ENCODE results near the gene ZNF277. TPM values are rescaled to one million over a fixed set of nuclear protein-coding genes. Genes with fewer than 3 reads are reported as not detected.

ZNF277 gene
- total RNA-seq, 6 donors from 2014 or later: 20.8 to 63.1 (median 34.8) TPM

GRCh38 chr7:112341464-112341863 is 135.0 kb downstream of the ZNF277 start:
- peaks cover 0 to 73% (median 20%) of the 10 kb centered on the region in 4 donors for H3K36me3 ChIP-seq
- DNase-seq (no peak), ATAC-seq (ENCODE audit: low FRiP score in 2 of 2) (no peak)
- TF ChIP-seq EP300 (IDR thresholded peaks at IDR 0.05) (no peak), POLR2A (IDR thresholded peaks at IDR 0.05) (no peak)
- TF ChIP-seq, protein P1, sequence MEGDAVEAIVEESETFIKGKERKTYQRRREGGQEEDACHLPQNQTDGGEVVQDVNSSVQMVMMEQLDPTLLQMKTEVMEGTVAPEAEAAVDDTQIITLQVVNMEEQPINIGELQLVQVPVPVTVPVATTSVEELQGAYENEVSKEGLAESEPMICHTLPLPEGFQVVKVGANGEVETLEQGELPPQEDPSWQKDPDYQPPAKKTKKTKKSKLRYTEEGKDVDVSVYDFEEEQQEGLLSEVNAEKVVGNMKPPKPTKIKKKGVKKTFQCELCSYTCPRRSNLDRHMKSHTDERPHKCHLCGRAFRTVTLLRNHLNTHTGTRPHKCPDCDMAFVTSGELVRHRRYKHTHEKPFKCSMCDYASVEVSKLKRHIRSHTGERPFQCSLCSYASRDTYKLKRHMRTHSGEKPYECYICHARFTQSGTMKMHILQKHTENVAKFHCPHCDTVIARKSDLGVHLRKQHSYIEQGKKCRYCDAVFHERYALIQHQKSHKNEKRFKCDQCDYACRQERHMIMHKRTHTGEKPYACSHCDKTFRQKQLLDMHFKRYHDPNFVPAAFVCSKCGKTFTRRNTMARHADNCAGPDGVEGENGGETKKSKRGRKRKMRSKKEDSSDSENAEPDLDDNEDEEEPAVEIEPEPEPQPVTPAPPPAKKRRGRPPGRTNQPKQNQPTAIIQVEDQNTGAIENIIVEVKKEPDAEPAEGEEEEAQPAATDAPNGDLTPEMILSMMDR (IDR thresholded peaks at IDR 0.05): no peak
- no peaks in the 10 kb centered on the region for H3K9me3 ChIP-seq
- no peak overlapping the region for H3K4me3 ChIP-seq
- peaks cover 0 to 4% (median 0%) of the 10 kb centered on the region in 4 donors for H3K4me1 ChIP-seq
- H3K27ac ChIP-seq: no peak overlapping the region
- 75 to 77% methylated on average over 2 of the region's 2 CpGs for WGBS, 2 donors
- H3K27me3 ChIP-seq: no peaks in the 10 kb centered on the region

- no peak for TF ChIP-seq POLR2AphosphoS5 (IDR thresholded peaks at IDR 0.05)
- no peak for TF ChIP-seq POLR2A (IDR thresholded peaks at IDR 0.05)
- TF ChIP-seq, protein P1 (IDR thresholded peaks at IDR 0.05): no peak
- no peak for TF ChIP-seq EP300 (IDR thresholded peaks at IDR 0.05)
- Histone ChIP-seq H3K36me3 (peaks cover 0 to 35% (median 6%) of the 10 kb centered on the region in 4 donors), H3K4me1 (peaks cover 0 to 3% (median 1%) of the 10 kb centered on the region in 4 donors), H3K9me3 (no peaks in the 10 kb centered on the region), H3K4me3 (no peak overlapping the region), H3K27me3 (no peaks in the 10 kb centered on the region), H3K27ac (no peak overlapping the region)
- WGBS, 2 donors: 81 to 82% methylated on average over 4 of the region's 4 CpGs
- ATAC-seq (ENCODE audit: low FRiP score in 2 of 2) (no peak), DNase-seq (no peak)
These were observed 140.0 kb downstream of the ZNF277 start for GRCh38 chr7:112346381-112347060.

DNA sequence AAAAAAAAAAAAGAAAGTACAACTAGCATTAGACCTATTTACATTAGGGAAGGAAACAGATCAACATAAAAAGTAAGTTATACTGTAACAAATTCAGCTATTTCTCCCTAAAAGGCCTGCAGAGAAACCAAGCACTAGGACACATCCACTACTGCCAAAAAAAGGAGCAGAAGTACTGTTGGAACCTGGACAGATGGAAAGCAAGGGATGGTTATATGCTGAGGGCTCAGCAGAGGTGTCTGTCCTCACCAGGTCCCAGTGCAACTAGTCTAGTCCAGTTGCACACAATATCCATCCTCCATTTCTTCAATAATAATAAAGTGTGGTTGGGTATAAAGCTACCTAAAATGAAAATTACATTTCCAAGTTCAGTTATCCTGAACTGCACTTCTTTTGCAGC is 140.6 kb downstream of the ZNF277 start:
- TF ChIP-seq, protein P1 (IDR thresholded peaks at IDR 0.05): no peak
- TF ChIP-seq POLR2A (IDR thresholded peaks at IDR 0.05) (no peak), EP300 (IDR thresholded peaks at IDR 0.05) (no peak), POLR2AphosphoS5 (IDR thresholded peaks at IDR 0.05) (no peak)
- Histone ChIP-seq H3K27ac (no peak overlapping the region), H3K9me3 (no peaks in the 10 kb centered on the region), H3K4me3 (no peak overlapping the region), H3K4me1 (peaks cover 0 to 3% (median 1%) of the 10 kb centered on the region in 4 donors), H3K36me3 (peaks cover 0 to 30% (median 5%) of the 10 kb centered on the region in 4 donors), H3K27me3 (no peaks in the 10 kb centered on the region)
- DNase-seq (no peak), ATAC-seq (ENCODE audit: low FRiP score in 2 of 2) (no peak)

GRCh38 chr7:112350585-112350984 is 144.1 kb downstream of the ZNF277 start:
- Histone ChIP-seq H3K4me3 (no peak overlapping the region), H3K36me3 (peaks cover 0 to 2% (median 0%) of the 10 kb centered on the region in 4 donors), H3K9me3 (no peaks in the 10 kb centered on the region), H3K4me1 (peaks cover 0 to 3% (median 1%) of the 10 kb centered on the region in 4 donors), H3K27ac (no peak overlapping the region), H3K27me3 (no peaks in the 10 kb centered on the region)
- DNase-seq (no peak), ATAC-seq (ENCODE audit: low FRiP score in 2 of 2) (no peak)
- TF ChIP-seq, protein P1 (IDR thresholded peaks at IDR 0.05): no peak
- TF ChIP-seq POLR2A (IDR thresholded peaks at IDR 0.05) (no peak), POLR2AphosphoS5 (IDR thresholded peaks at IDR 0.05) (no peak), EP300 (IDR thresholded peaks at IDR 0.05) (no peak)
- WGBS, 2 donors: 87 to 100% methylated on average over 1 of the region's 1 CpG

GRCh38 chr7:112356596-112356995 is 150.1 kb downstream of the ZNF277 start:
- Histone ChIP-seq H3K27me3 (no peaks in the 10 kb centered on the region), H3K9me3 (no peaks in the 10 kb centered on the region), H3K27ac (no peak overlapping the region), H3K36me3 (no peaks in the 10 kb centered on the region), H3K4me1 (peaks cover 0 to 5% (median 2%) of the 10 kb centered on the region in 4 donors), H3K4me3 (no peak overlapping the region)
- DNase-seq: no peak
- TF ChIP-seq POLR2AphosphoS5 (IDR thresholded peaks at IDR 0.05) (no peak), POLR2A (IDR thresholded peaks at IDR 0.05) (no peak), EP300 (IDR thresholded peaks at IDR 0.05) (no peak)
- TF ChIP-seq, protein P1 (IDR thresholded peaks at IDR 0.05): no peak
- ATAC-seq (ENCODE audit: low FRiP score in 2 of 2): no peak
- WGBS, 2 donors: 78 to 80% methylated on average over 2 of the region's 2 CpGs
